Stimulated activated CD8-positive, alpha-beta memory T cell treated with anti-CD3 and anti-CD28 coated beads, Interleukin-2, amount 100 ng/mL, for 1 hour (primary cell): Measurements from ENCODE around the gene SYNE4.
"Not testable (repeated sequence)": the region's sequence is repeated elsewhere in the genome, so short reads cannot be mapped to it uniquely, and the experiment has no call there.

Source experiments
- DNase-seq, 2 donors: peaks; one replicate each; pipeline ENCODE4 v3.0.0-alpha.2; 2020; ENCODE audit warnings: low read depth in 2 of 2

Gene SYNE4

GRCh38 chr19:36008336-36008978, at the start of gene SYNE4:
SYNE4 (minus strand) TSS chr19:36008813; CDS start chr19:36008681, 132 bp downstream.
- DNase-seq: no peak

GRCh38 chr19:36054733-36055686, 46.4 kb upstream of the SYNE4 start, which contains the start of gene WDR62:
WDR62 (plus strand) TSS chr19:36054897; CDS start chr19:36054972, 75 bp downstream.
- peak; percentile 88 to 92 for DNase-seq

GRCh38 chr19:36054119-36054732, 45.6 kb upstream of the SYNE4 start, which contains the start of gene THAP8:
THAP8 (minus strand) TSS chr19:36054285; CDS start chr19:36054217, 68 bp downstream.
- DNase-seq: peak; percentile 99 to 100

GRCh38 chr19:36051637-36052036, 43.0 kb upstream of the SYNE4 start:
- no peak for DNase-seq

GRCh38 chr19:36051236-36051635, 42.6 kb upstream of the SYNE4 start:
- no peak for DNase-seq

- DNase-seq: no peak
Observed at GRCh38 chr19:36049080-36049698, 40.6 kb upstream of the SYNE4 start.

- no peak for DNase-seq
Observed at GRCh38 chr19:36047835-36048234, 39.2 kb upstream of the SYNE4 start.

GRCh38 chr19:36046443-36047050, 37.9 kb upstream of the SYNE4 start:
- DNase-seq: no peak

GRCh38 chr19:36043952-36044351, 35.3 kb upstream of the SYNE4 start:
- DNase-seq: no peak

- no peak for DNase-seq
Observed at GRCh38 chr19:36041831-36042230, 33.2 kb upstream of the SYNE4 start.

- DNase-seq: not testable (repeated sequence)
Observed at GRCh38 chr19:36041092-36041491, 32.5 kb upstream of the SYNE4 start.

- DNase-seq: no peak
Observed at GRCh38 chr19:36040495-36040894, 31.9 kb upstream of the SYNE4 start.

GRCh38 chr19:36032251-36033104, 23.9 kb upstream of the SYNE4 start, which contains the start of gene CLIP3:
CLIP3 (minus strand) TSS chr19:36032873; CDS start chr19:36032357, 516 bp downstream.
- no peak for DNase-seq

GRCh38 chr19:36031308-36031707, 22.7 kb upstream of the SYNE4 start:
- DNase-seq: no peak

- no peak for DNase-seq
Observed at GRCh38 chr19:36030264-36031148, 21.9 kb upstream of the SYNE4 start.

- no peak for DNase-seq
Observed at GRCh38 chr19:36028313-36029041, 19.9 kb upstream of the SYNE4 start.

GRCh38 chr19:36027696-36028095, 19.1 kb upstream of the SYNE4 start:
- no peak for DNase-seq

- no peak for DNase-seq
Observed at GRCh38 chr19:36026091-36026876, 17.7 kb upstream of the SYNE4 start.
